Stimulated activated CD4-positive, alpha-beta T cell treated with anti-CD3 and anti-CD28 coated beads, Interleukin-2, amount 100 ng/mL, for 48 hours (primary cell): ENCODE results near the gene OPA1.

Experiments
- DNase-seq, 2 donors: peaks; one replicate each; pipeline ENCODE4 v3.0.0-alpha.2; 2020

The OPA1 gene

DNA sequence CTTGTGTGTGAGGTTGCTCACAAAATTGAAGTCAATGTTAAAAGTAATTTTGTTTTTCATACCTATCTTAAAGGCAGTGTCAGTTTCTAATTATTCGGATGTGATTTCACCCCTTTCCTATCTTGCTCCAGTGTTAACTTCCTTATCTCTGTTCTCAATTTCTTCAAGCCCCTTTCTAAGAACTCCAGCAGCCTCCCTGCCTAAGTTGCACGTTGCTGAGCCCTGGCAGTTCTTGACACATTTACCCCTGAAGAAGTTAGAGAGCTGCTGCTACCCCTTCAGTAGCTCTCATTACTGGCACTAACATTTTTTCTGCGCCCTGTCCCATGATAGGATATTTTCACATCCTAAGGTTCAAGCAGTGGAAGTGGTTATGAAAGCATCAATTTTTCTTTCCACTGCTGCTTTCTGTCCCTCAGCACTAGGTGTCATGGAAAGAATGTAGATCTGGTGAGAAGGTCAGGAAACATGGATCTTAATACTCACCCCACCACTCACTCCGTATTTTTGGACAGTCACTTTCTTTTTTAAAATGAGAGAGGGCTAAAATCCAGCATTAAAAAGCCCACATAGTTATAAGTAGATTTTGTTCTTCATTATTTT lies 62.9 kb downstream of the OPA1 start:
- no peak for DNase-seq

- DNase-seq, result no peak
Measured at GRCh38 chr3:193656445-193656844, 63.4 kb downstream of the OPA1 start.

DNA sequence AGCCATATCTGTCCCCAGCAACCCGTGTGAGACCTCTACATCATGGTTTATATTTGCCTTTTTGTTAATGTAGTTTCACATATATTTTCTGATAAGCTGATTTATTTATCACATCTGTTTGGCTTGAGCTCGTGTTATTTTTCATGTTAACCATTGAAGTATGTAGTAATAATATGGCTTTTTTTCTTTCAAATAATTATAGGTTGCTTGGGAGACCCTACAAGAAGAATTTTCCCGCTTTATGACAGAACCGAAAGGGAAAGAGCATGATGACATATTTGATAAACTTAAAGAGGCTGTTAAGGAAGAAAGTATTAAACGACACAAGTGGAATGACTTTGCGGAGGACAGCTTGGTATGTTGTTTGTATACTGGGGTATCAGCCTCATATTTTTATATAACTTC lies 63.9 kb downstream of the OPA1 start:
- no peak for DNase-seq

GRCh38 chr3:193660171-193660570 lies 67.2 kb downstream of the OPA1 start:
- DNase-seq, result no peak

DNA sequence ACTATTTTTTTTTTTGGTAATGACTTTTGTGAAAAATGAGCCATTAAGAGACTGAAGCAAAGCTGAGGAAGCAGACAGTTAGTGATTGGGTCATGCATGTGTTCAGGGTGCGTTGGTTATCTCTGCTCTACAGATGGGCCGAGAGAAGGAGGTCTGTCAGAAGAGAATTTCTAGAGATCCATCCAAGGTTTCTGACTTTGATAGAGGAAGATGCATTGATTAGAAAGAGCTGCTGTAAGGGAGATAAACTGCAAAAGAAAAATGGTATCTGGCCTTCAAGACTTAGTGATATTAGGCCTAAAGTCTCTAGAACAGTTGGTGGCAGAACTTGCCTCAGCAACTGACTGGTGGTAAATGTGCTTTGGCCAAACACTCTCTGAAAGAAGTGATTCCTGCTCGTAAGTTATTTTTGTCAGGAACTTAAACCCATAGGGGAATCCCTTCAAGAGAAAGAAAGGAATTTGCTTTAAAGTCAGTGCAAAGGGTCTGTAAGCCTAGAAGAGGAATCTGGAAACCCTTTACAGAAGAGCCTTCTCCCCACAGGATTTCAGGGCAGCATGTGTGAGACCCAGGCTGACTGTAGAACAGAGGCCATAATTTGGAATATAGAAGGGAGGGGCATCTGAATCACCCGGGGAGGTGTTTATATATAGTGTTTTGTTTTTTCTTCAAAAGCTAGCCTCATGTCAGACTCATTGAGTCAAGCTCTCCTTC lies 67.8 kb downstream of the OPA1 start:
- DNase-seq, result no peak

- DNase-seq, result no peak
Measured at GRCh38 chr3:193662757-193663322, 69.8 kb downstream of the OPA1 start.

- no peak for DNase-seq
Measured at GRCh38 chr3:193665370-193665989, 72.5 kb downstream of the OPA1 start.

- DNase-seq, result no peak
Measured at GRCh38 chr3:193673845-193674244, 80.8 kb downstream of the OPA1 start.

- no peak for DNase-seq
Measured at GRCh38 chr3:193674714-193675113, 81.7 kb downstream of the OPA1 start.

- no peak for DNase-seq
Measured at GRCh38 chr3:193677734-193678133, 84.7 kb downstream of the OPA1 start.

DNA sequence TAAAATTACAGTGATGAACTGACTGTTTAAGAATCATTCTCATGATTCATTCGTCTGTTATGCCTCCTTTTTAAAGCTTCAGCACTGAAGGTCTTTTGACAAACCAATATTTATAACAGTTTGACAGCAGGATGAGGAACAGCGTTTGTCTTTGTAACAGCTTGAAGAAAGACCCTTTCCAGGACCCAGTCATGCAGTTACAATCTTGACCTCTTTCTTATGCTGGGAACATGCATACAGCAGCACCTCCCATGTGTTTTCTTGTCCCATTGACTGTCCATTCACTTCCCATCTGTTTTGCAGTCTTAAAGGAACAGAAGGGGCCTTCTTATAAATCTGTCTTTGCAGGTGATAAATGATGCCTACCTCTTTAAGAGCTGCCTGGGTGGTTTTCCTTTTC lies 87.2 kb downstream of the OPA1 start:
- no peak for DNase-seq

- no peak for DNase-seq
Measured at GRCh38 chr3:193681631-193682030, 88.6 kb downstream of the OPA1 start.

GRCh38 chr3:193686665-193687483 lies 93.9 kb downstream of the OPA1 start:
- DNase-seq, result no peak

DNA sequence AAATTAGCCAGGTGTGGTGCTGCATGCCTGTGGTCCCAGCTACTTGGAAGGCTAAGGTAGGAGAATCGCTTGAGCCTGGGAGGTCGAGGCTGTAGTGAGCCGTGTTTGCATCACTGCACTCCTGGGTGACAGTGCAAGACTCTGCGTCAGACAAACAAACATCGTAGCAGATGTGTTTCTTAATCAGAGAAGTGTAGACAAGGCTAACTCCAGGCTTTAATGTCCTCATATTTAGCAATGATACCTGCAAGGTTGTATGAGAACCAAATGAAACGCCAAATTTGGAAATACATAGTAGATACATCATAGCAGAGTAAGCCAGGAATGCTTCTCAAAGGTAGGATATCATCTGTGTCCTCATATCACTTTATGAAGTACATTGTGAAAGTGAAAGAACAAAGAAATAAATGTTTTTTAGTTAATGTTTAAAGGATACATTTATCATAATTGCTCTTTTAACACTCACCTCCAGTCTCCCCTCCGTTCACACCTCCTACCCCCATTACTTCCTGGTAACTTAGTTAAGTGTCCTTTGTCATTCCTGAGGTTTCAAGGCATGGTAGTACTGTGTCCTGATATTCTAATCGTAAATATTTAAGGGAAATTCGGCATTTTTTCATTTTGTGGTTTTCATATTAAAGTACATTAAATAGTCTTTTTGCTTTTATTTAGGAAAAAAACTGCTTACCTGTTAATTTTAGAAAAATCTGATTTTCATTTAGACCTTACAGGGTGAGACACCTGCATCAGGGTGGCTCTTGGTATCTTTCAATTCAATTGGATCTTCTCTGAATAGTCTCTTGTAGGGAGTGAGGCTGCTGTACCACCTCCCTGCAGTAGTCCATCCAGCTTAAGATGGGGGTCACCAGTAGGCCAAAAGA lies 96.1 kb downstream of the OPA1 start:
- no peak for DNase-seq

- DNase-seq, result no peak
Measured at GRCh38 chr3:193693774-193694173, 100.8 kb downstream of the OPA1 start.

GRCh38 chr3:193701953-193702635 lies 109.1 kb downstream of the OPA1 start:
- DNase-seq, result no peak

GRCh38 chr3:193702967-193703366 lies 110.0 kb downstream of the OPA1 start:
- DNase-seq, result no peak

- DNase-seq, result no peak
Measured at GRCh38 chr3:193704431-193704830, 111.4 kb downstream of the OPA1 start.

DNA sequence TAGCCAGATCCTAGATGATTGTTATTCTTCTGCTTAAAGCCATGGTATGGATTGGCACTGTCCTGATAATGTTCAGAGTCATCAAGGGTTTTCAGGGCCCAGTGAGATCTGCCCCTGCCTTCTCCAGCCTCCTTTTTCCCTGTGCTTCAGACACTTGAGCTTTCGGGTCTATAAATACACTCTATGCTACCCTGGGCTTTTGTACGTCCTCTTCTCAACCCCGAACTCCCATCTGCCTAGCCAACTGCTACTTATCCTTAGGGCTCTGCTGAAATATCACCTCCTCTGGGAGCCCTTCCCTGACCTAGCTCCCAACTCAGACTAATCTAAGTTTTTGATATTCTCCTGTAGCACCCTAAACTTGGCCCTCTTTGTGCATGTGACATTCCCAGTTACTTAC lies 115.3 kb downstream of the OPA1 start:
- no peak for DNase-seq

DNA sequence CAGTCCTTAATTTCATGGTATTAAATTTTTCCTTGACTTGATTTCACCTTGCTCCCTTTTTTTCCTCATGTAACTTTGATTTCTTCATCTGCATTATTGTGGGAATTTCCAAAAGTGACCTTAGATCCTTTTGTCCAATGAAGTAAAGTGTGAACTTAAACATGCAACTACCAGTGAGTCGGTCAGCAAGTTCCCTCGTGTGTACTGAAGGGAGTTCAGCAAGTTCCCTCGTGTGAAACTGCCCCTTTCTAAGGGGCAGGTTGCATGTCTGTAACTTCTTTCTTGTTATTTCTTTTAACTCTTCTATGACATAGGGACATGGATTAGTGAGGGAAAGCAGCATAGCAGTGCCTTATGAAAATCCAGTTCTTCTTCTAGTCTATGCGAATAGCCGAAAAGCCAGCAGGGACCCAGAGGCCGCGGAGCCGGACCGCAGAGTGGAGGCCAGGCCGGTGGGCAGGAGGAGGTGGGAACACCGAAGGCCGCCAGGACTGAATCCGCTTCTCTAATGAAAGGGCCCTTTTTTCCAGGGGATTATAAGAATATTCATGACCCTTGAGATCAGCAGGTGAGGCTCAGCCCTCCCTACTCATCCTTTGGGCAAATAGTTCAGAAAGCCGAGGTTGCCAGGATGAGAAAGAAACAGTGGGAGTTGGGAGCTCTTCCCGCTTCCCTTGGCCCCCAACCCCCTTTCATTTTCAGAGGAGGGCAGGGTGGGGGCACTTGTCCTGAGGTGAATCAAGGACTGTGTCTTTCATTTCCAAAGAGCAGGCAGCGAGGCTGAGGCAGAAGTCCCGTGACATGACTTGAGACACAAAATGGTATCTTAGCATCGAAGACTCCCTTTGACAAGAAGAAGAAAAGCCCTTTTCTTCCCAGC lies 117.5 kb downstream of the OPA1 start:
- DNase-seq, result no peak

DNA sequence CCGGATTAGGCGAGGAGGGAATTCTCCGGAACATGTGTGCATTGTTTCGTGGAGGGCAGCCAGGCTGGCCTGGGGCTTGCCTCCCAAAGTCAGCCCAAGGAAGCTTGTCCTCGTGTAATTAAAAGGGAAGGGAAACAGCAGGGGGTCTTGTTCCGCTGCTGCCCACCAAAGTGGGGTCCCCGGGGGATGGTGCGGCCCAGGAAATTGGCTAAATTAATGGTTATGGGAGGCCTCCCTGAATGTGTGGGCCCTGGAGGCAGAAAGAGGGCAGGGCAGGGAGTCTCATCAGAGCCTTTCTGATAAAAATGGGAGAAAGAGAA lies 118.1 kb downstream of the OPA1 start:
- DNase-seq, result no peak
